NCI-H510A treated with DMSO at 0.1 percent for 48 hours (cell line): Measurements from ENCODE around the gene TRAPPC5.
"Not testable (repeated sequence)": the region's sequence is repeated elsewhere in the genome, so short reads cannot be mapped to it uniquely, and the experiment has no call there.

ENCODE experiments used
- DNase-seq: peaks from one replicate; lab custom pipeline; 2025; lab: John Stamatoyannopoulos, UW

Gene TRAPPC5

DNA sequence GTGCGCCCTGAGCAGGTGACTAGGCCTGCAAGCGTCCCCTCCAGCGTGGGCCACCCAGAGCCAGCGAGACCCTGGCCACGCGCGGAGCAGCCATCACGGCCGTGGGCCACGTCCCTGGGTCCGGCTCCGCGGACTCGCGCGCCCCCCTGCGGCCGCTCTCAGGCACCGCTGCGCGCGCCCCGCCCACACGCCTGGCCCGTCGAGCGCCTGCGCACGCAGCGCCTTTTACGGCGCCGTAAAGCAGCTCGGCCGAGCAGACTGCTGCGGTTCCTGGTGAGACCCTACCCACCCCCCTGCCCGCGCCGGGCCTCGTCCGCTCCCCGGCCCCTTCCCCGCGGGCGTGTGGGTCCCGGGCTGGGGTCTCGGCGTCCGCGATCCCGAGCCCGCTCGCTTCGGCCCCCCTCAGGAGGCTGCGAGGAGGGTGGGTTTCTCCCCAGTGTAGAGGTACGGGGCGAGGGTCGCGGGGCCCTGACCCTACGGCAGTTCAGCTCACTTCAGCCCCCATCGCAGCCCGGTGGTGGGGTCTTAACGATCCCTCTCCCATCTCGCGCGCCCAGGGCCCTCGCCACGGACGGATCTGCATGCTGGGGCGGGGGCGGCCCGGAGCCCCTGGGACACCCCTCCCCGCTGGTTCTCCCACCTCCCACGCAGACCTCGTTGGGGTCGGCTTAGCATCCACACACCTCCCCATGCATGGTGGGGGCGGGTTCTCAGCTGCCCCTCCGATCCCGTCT, at the start of gene TRAPPC5:
TRAPPC5 (plus strand) TSS at position 228 of the 734 bp plus-strand sequence. CDS start 1,421 bp downstream, outside the sequence.
- DNase-seq = peak; percentile 59

DNA sequence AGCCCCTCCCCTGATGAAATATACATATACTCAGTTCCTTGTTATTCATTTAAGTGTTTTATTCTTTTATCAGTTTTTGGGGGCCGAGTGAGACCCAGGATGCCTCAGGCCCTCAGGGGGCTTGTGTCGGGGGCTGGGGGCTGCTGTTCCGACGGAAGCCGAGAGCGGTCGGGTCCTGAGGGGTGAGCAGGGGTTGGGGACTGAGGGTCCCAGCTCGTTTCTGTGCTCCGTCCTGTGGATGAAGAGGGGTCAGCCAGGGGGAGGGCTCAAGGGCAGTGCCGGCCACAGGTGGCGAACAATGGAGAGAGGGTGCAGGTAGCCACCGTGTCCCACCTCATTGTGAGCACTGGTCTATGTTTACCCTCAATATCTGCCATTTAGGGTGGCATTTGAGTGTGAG, 49.1 kb upstream of the TRAPPC5 start:
- DNase-seq = no peak

- DNase-seq = no peak
Measured at GRCh38 chr19:7632340-7633203, 48.1 kb upstream of the TRAPPC5 start.

GRCh38 chr19:7633698-7634097, 46.9 kb upstream of the TRAPPC5 start, which contains the start of gene PCP2:
Gene PCP2 (minus strand): TSS chr19:7633719. CDS start chr19:7633457, 262 bp downstream.
- no peak for DNase-seq

DNA sequence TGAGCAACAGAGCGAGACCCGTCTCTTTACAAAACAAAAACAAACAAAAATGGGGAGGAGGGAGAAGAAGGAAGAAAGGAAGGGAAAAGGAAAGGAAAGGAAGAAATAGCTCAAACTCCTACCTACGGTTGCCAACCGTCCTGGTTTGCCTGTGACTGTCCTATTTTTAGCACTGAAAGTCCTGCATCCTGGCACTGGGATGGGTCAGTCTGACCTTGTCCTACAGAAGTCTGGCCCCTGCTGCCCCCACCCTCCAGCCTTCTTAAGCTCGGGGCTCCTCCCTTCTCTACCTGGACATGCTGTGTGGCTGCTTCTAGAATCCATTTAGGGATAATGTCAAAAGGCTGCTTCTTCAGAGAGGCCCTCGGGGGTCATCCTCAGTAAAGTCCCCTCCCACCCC, 45.0 kb upstream of the TRAPPC5 start:
- DNase-seq = no peak

- DNase-seq = no peak
Measured at GRCh38 chr19:7636317-7636690, 44.3 kb upstream of the TRAPPC5 start.

GRCh38 chr19:7636691-7637373, 43.8 kb upstream of the TRAPPC5 start, which contains the start of gene STXBP2:
Gene STXBP2 (plus strand): TSS chr19:7637110. CDS start chr19:7637150, 40 bp downstream.
- DNase-seq = peak; percentile 75

GRCh38 chr19:7637374-7638256, 43.0 kb upstream of the TRAPPC5 start:
- no peak for DNase-seq

DNA sequence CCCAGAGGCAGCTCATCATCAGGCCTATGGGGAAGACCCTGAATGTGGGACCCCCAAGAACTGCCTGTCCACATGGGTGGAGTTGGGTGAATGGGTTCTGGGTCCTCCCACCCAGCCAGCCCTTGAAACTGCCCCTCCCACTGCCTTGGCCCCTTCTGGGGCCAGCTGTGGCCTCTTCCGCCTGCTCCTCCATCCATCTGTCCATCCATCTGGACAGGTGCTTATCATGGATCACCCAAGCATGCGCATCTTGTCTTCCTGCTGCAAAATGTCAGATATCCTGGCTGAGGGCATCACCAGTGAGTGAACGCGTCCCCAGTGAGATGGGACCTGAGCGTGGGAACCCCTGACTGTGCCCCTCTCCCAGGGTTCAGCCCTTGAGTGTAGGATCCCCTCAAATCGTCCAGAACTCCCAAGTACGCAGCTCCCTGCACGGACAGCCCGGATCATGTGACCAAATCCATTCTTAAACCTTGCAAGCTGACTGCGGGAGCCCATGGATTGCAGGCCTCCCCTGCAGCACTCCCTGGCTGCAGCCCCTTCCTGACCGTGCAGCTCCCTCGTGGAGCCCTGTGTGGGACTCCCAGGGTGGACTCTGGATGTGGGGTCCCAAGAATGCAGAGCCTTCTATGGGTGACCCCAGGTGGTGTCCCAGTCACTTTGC, 41.7 kb upstream of the TRAPPC5 start:
- no peak for DNase-seq

GRCh38 chr19:7639863-7640348, 40.7 kb upstream of the TRAPPC5 start:
- no peak for DNase-seq

DNA sequence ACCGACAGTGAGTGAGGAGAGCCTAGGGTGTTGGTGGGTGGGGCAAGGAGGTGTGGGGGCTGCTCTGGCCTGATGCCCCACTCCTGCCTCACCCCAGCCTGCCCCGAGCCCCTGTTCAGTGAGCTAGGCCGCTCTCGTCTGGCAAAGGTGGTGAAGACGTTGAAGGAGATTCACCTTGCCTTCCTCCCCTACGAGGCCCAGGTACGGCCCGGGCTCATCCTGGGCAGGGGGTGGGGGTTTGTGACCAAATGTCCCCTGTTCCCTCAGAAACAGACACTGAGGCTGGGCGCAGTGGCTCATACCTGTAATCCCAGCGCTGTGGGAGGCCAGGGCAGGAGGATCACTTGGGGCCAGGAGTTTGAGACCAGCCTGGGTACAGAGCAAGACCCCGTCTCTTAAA, 39.8 kb upstream of the TRAPPC5 start:
- no peak for DNase-seq

DNA sequence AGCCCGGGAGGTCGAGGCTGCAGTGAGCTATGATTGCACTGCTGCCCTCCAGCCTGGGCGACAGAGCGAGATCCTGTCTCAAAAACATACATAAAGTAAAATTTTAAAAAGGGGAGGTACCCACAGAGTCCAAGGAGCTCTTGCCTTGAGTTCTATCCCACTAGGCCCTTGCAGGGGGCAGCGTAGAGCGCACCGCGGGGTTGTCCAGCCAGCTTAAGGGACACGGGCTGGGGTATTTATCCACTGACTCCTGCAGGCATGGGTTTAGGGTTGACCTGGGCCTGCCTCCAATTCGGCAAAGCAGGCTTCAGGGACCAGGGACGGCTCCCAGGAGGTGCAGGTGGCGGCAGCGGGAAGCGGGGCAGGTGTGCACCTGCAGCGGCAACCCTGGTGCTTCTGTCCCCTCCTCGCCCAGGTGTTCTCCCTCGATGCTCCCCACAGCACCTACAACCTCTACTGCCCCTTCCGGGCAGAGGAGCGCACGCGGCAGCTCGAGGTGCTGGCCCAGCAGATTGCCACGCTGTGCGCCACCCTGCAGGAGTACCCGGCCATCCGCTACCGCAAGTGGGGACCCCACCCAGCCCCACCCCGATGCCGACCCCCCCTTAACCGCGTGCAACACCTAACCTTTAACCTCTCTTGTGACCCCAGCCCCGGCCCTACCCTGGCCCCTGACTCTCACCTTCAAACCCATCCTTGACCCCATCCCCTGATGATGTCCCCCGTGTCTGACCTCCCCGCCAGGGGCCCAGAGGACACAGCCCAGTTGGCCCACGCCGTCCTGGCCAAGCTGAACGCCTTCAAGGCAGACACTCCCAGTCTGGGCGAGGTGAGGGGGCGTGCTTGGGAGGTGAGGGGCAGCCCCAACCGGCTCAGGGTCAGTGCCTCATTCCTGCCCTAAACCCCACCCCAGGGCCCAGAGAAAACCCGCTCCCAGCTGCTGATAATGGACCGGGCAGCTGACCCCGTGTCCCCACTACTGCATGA, 39.0 kb upstream of the TRAPPC5 start:
- no peak for DNase-seq

DNA sequence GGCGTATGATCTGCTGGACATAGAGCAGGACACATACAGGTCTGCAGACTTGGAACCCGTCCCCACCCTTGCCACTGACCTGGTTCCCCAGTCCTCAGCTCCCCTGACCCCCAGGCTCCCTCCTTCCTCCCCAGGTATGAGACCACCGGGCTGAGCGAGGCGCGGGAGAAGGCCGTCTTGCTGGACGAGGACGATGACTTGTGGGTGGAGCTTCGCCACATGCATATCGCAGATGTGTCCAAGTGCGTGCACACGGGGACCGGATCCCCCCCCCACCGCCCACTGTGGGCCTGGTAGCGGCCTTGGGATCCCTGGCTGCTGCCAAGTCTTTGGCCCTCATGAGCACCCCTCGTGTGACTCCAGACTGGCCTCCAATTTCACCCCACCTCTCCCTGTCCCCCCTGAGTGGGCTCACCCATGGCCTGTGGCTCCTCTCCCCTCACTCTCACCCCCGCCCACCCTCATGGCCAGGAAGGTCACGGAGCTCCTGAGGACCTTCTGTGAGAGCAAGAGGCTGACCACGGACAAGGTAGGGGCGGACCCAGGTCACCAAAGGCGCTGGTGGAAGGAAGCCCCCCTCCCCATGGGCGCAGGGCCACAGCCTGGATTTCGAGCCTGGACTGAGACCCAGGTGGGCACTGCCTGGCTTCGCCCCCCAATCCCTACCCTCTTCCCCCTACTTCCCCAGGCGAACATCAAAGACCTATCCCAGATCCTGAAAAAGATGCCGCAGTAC, 38.2 kb upstream of the TRAPPC5 start:
- DNase-seq = no peak

- DNase-seq = no peak
Measured at GRCh38 chr19:7643031-7643415, 37.6 kb upstream of the TRAPPC5 start.

GRCh38 chr19:7643629-7644549, 36.7 kb upstream of the TRAPPC5 start:
- DNase-seq = not testable (repeated sequence)

GRCh38 chr19:7644550-7644877, 36.1 kb upstream of the TRAPPC5 start:
- no peak for DNase-seq

- DNase-seq = no peak
Measured at GRCh38 chr19:7645163-7645562, 35.5 kb upstream of the TRAPPC5 start.
